SK-N-SH treated with all-trans-retinoic acid at 6 μM for 48 hours (cell line): ENCODE results near the gene MAML3.

Experiments
- ARNTL ChIP-seq: fragments of 450-650 bp; formaldehyde crosslinking; IDR thresholded peaks from 2 replicates; pipeline ENCODE4 v1.5.0; 2020; ENCODE audit warnings: low read depth, mild to moderate bottlenecking, moderate library complexity, borderline replicate concordance
- PPARA ChIP-seq: fragments of 250-450 bp; sonication (Bioruptor Pico); IDR thresholded peaks from 2 replicates; pipeline ENCODE4 v1.5.0; 2020; ENCODE audit warnings: mild to moderate bottlenecking, borderline replicate concordance
- RARB ChIP-seq: fragments of 250-450 bp; sonication (Bioruptor Pico); IDR thresholded peaks from 2 replicates; pipeline ENCODE4 v1.8.0; 2021; ENCODE audit warnings: mild to moderate bottlenecking, moderate library complexity
- TCF4 ChIP-seq: fragments of 250-450 bp; sonication (Bioruptor Pico); IDR thresholded peaks from 2 replicates; pipeline ENCODE4 v1.8.0; 2021; ENCODE audit warnings: mild to moderate bottlenecking, moderate library complexity, borderline replicate concordance
- TOX ChIP-seq: fragments of 250-450 bp; sonication (Bioruptor Pico); IDR thresholded peaks from 2 replicates; pipeline ENCODE4 v1.8.0; 2021; ENCODE audit warnings: mild to moderate bottlenecking, moderate library complexity, borderline replicate concordance
- ZFP30 ChIP-seq: fragments of 450-650 bp; formaldehyde crosslinking; IDR thresholded peaks from 2 replicates; pipeline ENCODE4 v1.5.0; 2022; ENCODE audit warnings: mild to moderate bottlenecking, moderate library complexity
- ZNF70 ChIP-seq: fragments of 450-650 bp; formaldehyde crosslinking; IDR thresholded peaks from 2 replicates; pipeline ENCODE4 v1.5.0; 2020; ENCODE audit warnings: mild to moderate bottlenecking, moderate library complexity
- ZNF8 ChIP-seq: fragments of 450-650 bp; formaldehyde crosslinking; IDR thresholded peaks from 2 replicates; pipeline ENCODE4 v1.5.0; 2020; ENCODE audit warnings: mild to moderate bottlenecking, moderate library complexity
- TF ChIP-seq, protein P1 (sequence below): fragments of 250-450 bp; sonication (Bioruptor Pico); IDR thresholded peaks from 2 replicates; pipeline ENCODE4 v1.8.0; 2020; ENCODE audit warnings: mild to moderate bottlenecking, moderate library complexity, borderline replicate concordance
- TF ChIP-seq, protein P2 (sequence below): fragments of 250-450 bp; sonication (Bioruptor Pico); IDR thresholded peaks from 2 replicates; pipeline ENCODE4 v1.8.0; 2021; ENCODE audit warnings: low read depth, mild to moderate bottlenecking, moderate library complexity, borderline replicate concordance
- TF ChIP-seq, protein P3 (sequence below): fragments of 250-450 bp; sonication (Bioruptor Pico); IDR thresholded peaks from 2 replicates; pipeline ENCODE4 v1.5.1; 2020; ENCODE audit warnings: low read depth, mild to moderate bottlenecking, moderate library complexity

DNA sequence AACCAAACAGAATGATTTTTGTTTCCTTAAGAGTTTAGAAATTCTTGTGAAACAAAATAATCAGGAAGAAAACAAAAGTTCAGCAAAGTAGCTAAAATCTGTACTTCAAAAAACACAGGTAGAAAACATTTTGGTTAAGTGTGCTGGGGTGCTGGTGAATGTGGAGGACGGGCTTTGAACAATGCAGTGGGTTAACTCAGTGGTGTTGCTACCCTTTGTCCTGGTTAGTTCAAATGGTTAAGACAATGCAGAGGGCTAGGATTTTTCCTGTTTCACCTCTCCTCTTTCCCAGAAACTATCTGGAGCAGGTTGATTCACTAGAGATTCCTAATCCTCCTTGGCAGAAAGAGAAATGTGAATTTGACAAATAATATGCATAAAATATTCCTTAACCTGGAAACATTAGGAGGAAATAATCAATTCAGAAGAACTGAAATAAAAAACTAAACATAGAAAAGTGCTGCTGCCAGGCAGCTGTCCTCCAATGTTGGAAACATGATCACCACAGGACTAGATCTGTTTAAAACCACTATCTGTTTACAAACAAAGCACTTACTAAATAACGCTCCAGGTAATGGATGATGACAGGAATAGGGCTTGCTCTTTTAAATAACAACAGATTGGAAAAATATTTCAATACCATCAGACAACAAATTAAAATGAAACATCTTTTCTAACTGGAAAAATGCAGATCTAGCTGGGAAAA lies 148.9 kb downstream of the MAML3 start:
- no peak for TF ChIP-seq PPARA
- no peak for TF ChIP-seq ZNF70
- TF ChIP-seq ARNTL (CRISPR knock-in tag): no peak
- TF ChIP-seq ZNF8 (CRISPR knock-in tag): no peak
- no peak for TF ChIP-seq TCF4 (CRISPR knock-in tag)
- no peak for TF ChIP-seq TOX
- TF ChIP-seq, protein P1, sequence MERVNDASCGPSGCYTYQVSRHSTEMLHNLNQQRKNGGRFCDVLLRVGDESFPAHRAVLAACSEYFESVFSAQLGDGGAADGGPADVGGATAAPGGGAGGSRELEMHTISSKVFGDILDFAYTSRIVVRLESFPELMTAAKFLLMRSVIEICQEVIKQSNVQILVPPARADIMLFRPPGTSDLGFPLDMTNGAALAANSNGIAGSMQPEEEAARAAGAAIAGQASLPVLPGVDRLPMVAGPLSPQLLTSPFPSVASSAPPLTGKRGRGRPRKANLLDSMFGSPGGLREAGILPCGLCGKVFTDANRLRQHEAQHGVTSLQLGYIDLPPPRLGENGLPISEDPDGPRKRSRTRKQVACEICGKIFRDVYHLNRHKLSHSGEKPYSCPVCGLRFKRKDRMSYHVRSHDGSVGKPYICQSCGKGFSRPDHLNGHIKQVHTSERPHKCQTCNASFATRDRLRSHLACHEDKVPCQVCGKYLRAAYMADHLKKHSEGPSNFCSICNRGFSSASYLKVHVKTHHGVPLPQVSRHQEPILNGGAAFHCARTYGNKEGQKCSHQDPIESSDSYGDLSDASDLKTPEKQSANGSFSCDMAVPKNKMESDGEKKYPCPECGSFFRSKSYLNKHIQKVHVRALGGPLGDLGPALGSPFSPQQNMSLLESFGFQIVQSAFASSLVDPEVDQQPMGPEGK: no peak
- no peak for TF ChIP-seq RARB (CRISPR knock-in tag)
- TF ChIP-seq, protein P2, sequence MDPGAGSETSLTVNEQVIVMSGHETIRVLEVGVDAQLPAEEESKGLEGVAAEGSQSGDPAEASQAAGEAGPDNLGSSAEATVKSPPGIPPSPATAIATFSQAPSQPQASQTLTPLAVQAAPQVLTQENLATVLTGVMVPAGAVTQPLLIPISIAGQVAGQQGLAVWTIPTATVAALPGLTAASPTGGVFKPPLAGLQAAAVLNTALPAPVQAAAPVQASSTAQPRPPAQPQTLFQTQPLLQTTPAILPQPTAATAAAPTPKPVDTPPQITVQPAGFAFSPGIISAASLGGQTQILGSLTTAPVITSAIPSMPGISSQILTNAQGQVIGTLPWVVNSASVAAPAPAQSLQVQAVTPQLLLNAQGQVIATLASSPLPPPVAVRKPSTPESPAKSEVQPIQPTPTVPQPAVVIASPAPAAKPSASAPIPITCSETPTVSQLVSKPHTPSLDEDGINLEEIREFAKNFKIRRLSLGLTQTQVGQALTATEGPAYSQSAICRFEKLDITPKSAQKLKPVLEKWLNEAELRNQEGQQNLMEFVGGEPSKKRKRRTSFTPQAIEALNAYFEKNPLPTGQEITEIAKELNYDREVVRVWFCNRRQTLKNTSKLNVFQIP (CRISPR knock-in tag): no peak
- TF ChIP-seq, protein P3, sequence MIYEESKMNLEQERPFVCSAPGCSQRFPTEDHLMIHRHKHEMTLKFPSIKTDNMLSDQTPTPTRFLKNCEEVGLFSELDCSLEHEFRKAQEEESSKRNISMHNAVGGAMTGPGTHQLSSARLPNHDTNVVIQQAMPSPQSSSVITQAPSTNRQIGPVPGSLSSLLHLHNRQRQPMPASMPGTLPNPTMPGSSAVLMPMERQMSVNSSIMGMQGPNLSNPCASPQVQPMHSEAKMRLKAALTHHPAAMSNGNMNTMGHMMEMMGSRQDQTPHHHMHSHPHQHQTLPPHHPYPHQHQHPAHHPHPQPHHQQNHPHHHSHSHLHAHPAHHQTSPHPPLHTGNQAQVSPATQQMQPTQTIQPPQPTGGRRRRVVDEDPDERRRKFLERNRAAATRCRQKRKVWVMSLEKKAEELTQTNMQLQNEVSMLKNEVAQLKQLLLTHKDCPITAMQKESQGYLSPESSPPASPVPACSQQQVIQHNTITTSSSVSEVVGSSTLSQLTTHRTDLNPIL (CRISPR knock-in tag): no peak
- TF ChIP-seq ZFP30 (CRISPR knock-in tag): no peak
